Prostate gland (tissue), 2 donors: ENCODE results near the gene BMP2. TPM values are rescaled to one million over a fixed set of nuclear protein-coding genes. Genes with fewer than 3 reads are reported as not detected.

Experiments used
- DNase-seq: peaks from one replicate; pipeline ENCODE4 v3.0.0-alpha.2; 2019; ENCODE audit warnings: low spot score
- H3K27ac ChIP-seq, 2 donors: fragments of 200-600 bp; sonication (generic); 2 replicates each; pipeline ENCODE4 v1.5.1; 2017 to 2019
- H3K27me3 ChIP-seq: fragments of 200-600 bp; sonication (generic); replicated peaks from 2 replicates; pipeline ENCODE4 v1.5.1; 2019; ENCODE audit not compliant: insufficient read depth
- H3K36me3 ChIP-seq, 2 donors: fragments of 200-600 bp; sonication (generic); 1 replicate in 1 of 2; 2 replicates in 1 of 2; pipeline versions ENCODE4 v1.5.1 to v1.8.1; 2017 to 2019
- H3K4me1 ChIP-seq: fragments of 200-600 bp; sonication (generic); replicated peaks from 2 replicates; pipeline ENCODE4 v1.5.1; 2019
- H3K4me3 ChIP-seq, 2 donors: fragments of 200-600 bp; sonication (generic); 2 replicates each; pipeline ENCODE4 v1.5.1; 2017 to 2019
- H3K9me3 ChIP-seq: fragments of 200-600 bp; sonication (generic); 2 replicates; pipeline ENCODE4 v1.5.1; 2017
- CTCF ChIP-seq, 4 experiments: fragments of 200-600 bp in 2 of 4; fragments of 450-650 bp in 2 of 4; sonication (generic) in 2 of 4; IDR thresholded peaks; 1 replicate in 3 of 4; 2 replicates in 1 of 4; pipeline ENCODE4 v1.5.1; 2016 to 2019; ENCODE audit warnings: antibody characterized with exemption in 4 of 4, mild to moderate bottlenecking in 2 of 4, moderate library complexity in 2 of 4
- POLR2A ChIP-seq: fragments of 450-650 bp; IDR thresholded peaks from one replicate; pipeline ENCODE4 v1.6.1; 2016; ENCODE audit warnings: antibody characterized with exemption, mild to moderate bottlenecking
- POLR2AphosphoS5 ChIP-seq: sonication (generic); formaldehyde crosslinking; IDR thresholded peaks from one replicate; pipeline ENCODE4 v1.6.1; 2017; ENCODE audit warnings: antibody characterized with exemption
- WGBS: methylation state at CpG from one replicate; pipeline ENCODE4 v1.1.5; 2018; 5-methylcytosine and 5-hydroxymethylcytosine counted together
- intact Hi-C: fragments of 100-400 bp; cut with DNase I; formaldehyde crosslinking; loops from one replicate; pipeline ENCODE4 v1.14.2; 2022
- total RNA-seq, 2 donors: library from RNA; depleted of rRNA; stranded (reverse); fragments of >200 nt; gene quantifications; one replicate each; pipeline ENCODE4 v1.1.0, GENCODE V29; 2016

BMP2 gene
- total RNA-seq, 2 donors from 2014 or later: 4.3 to 5.6 TPM

GRCh38 chr20:6735942-6736845, 31.3 kb upstream of the BMP2 start:
- no peaks in the 10 kb centered on the region for H3K9me3 ChIP-seq
- H3K36me3 ChIP-seq: no peaks in the 10 kb centered on the region
- DNase-seq: no peak
- no peak overlapping the region for H3K4me3 ChIP-seq
- no peaks in the 10 kb centered on the region for H3K27me3 ChIP-seq
- no peaks in the 10 kb centered on the region for H3K4me1 ChIP-seq
- intact Hi-C loops: no loop called here
- no peak for TF ChIP-seq CTCF (IDR thresholded peaks at IDR 0.05)
- no peak for TF ChIP-seq POLR2A
- TF ChIP-seq POLR2AphosphoS5: no peak
- 55% methylated on average over 8 of the region's 8 CpGs for WGBS
- H3K27ac ChIP-seq: no peak overlapping the region

- WGBS: 60% methylated on average over 1 of the region's 1 CpG
- H3K27ac ChIP-seq: no peak overlapping the region
- DNase-seq: no peak
- no peak overlapping the region for H3K4me3 ChIP-seq
- no peaks in the 10 kb centered on the region for H3K9me3 ChIP-seq
- H3K27me3 ChIP-seq: no peaks in the 10 kb centered on the region
- no peaks in the 10 kb centered on the region for H3K4me1 ChIP-seq
- TF ChIP-seq POLR2AphosphoS5: no peak
- TF ChIP-seq POLR2A: no peak
- TF ChIP-seq CTCF (IDR thresholded peaks at IDR 0.05): no peak
- H3K36me3 ChIP-seq: no peaks in the 10 kb centered on the region
- intact Hi-C loops: no loop called here
Measured at GRCh38 chr20:6739406-6739805, 28.1 kb upstream of the BMP2 start.

- Histone ChIP-seq H3K4me3 (no peak overlapping the region), H3K36me3 (no peaks in the 10 kb centered on the region), H3K27me3 (no peaks in the 10 kb centered on the region), H3K27ac (no peak overlapping the region), H3K9me3 (no peaks in the 10 kb centered on the region), H3K4me1 (no peaks in the 10 kb centered on the region)
- 96% methylated on average over 3 of the region's 3 CpGs for WGBS
- DNase-seq: no peak
- TF ChIP-seq POLR2A (no peak), CTCF (IDR thresholded peaks at IDR 0.05) (no peak), POLR2AphosphoS5 (no peak)
- intact Hi-C loops: no loop called here
Measured at GRCh38 chr20:6740096-6740495, 27.4 kb upstream of the BMP2 start.

GRCh38 chr20:6744180-6744579, 23.3 kb upstream of the BMP2 start:
- Histone ChIP-seq H3K27me3 (no peaks in the 10 kb centered on the region), H3K4me1 (no peaks in the 10 kb centered on the region), H3K4me3 (no peak overlapping the region), H3K36me3 (no peaks in the 10 kb centered on the region), H3K27ac (no peak overlapping the region), H3K9me3 (no peaks in the 10 kb centered on the region)
- intact Hi-C loops: no loop called here
- DNase-seq: no peak
- no peak for TF ChIP-seq POLR2AphosphoS5
- no peak for TF ChIP-seq POLR2A
- TF ChIP-seq CTCF (IDR thresholded peaks at IDR 0.05): no peak
- WGBS: 94% methylated on average over 1 of the region's 1 CpG

- no peaks in the 10 kb centered on the region for H3K4me1 ChIP-seq
- no peak overlapping the region for H3K4me3 ChIP-seq
- no peaks in the 10 kb centered on the region for H3K36me3 ChIP-seq
- 65% methylated on average over 4 of the region's 4 CpGs for WGBS
- intact Hi-C loops: no loop called here
- H3K27ac ChIP-seq: no peak overlapping the region
- H3K9me3 ChIP-seq: no peaks in the 10 kb centered on the region
- H3K27me3 ChIP-seq: no peaks in the 10 kb centered on the region
- TF ChIP-seq POLR2A: no peak
- TF ChIP-seq CTCF (IDR thresholded peaks at IDR 0.05): no peak
- TF ChIP-seq POLR2AphosphoS5: no peak
- no peak for DNase-seq
Measured at GRCh38 chr20:6744805-6745204, 22.7 kb upstream of the BMP2 start.
